ENCODE data around the gene PLXNA1.
A peak's percentile ranks its signal among the peaks of the same experiment; 100 is the strongest.

Gene PLXNA1

GRCh38 chr3:126967386-126967785, 15.5 kb upstream of the PLXNA1 start:
- DNase-seq (ENCODE audit: low read depth, low spot score), result no peak

- no peak for DNase-seq (ENCODE audit: low read depth, low spot score)
These were observed 14.2 kb upstream of the PLXNA1 start for GRCh38 chr3:126968391-126969390.

GRCh38 chr3:126969586-126969985, 13.3 kb upstream of the PLXNA1 start:
- DNase-seq (ENCODE audit: low read depth, low spot score), result no peak

GRCh38 chr3:126970101-126970500, 12.8 kb upstream of the PLXNA1 start:
- DNase-seq (ENCODE audit: low read depth, low spot score), result no peak

GRCh38 chr3:126970921-126971320, 12.0 kb upstream of the PLXNA1 start:
- DNase-seq (ENCODE audit: low read depth, low spot score), result no peak

GRCh38 chr3:126971891-126972351, 11.0 kb upstream of the PLXNA1 start:
- no peak for DNase-seq (ENCODE audit: low read depth, low spot score)

- no peak for DNase-seq (ENCODE audit: low read depth, low spot score)
These were observed 10.0 kb upstream of the PLXNA1 start for GRCh38 chr3:126972866-126973265.

- no peak for DNase-seq (ENCODE audit: low read depth, low spot score)
These were observed 9.1 kb upstream of the PLXNA1 start for GRCh38 chr3:126973814-126974213.

GRCh38 chr3:126974756-126975155, 8.2 kb upstream of the PLXNA1 start:
- no peak for DNase-seq (ENCODE audit: low read depth, low spot score)

GRCh38 chr3:126976906-126977305, 6.0 kb upstream of the PLXNA1 start:
- no peak for DNase-seq (ENCODE audit: low read depth, low spot score)

GRCh38 chr3:126977821-126978220, 5.1 kb upstream of the PLXNA1 start:
- DNase-seq (ENCODE audit: low read depth, low spot score), result no peak

GRCh38 chr3:126978291-126978690, 4.6 kb upstream of the PLXNA1 start:
- no peak for DNase-seq (ENCODE audit: low read depth, low spot score)

- DNase-seq (ENCODE audit: low read depth, low spot score), result no peak
These were observed 3.8 kb upstream of the PLXNA1 start for GRCh38 chr3:126979046-126979628.

GRCh38 chr3:126980266-126980811, 2.6 kb upstream of the PLXNA1 start:
- no peak for DNase-seq (ENCODE audit: low read depth, low spot score)

- DNase-seq (ENCODE audit: low read depth, low spot score), result peak; percentile 11
These were observed 817 bp upstream of the PLXNA1 start for GRCh38 chr3:126982126-126982470.

GRCh38 chr3:126983276-126983652, 349 bp downstream of the PLXNA1 start:
- no peak for DNase-seq (ENCODE audit: low read depth, low spot score)

GRCh38 chr3:126983653-126984390, 907 bp downstream of the PLXNA1 start:
- no peak for DNase-seq (ENCODE audit: low read depth, low spot score)

GRCh38 chr3:126984391-126985131, 1.6 kb downstream of the PLXNA1 start:
- DNase-seq (ENCODE audit: low read depth, low spot score), result no peak

- DNase-seq (ENCODE audit: low read depth, low spot score), result no peak
These were observed 2.4 kb downstream of the PLXNA1 start for GRCh38 chr3:126985132-126985985.

GRCh38 chr3:126986001-126986400, 3.1 kb downstream of the PLXNA1 start:
- DNase-seq (ENCODE audit: low read depth, low spot score), result no peak

Measured in activated CD4-positive, CD25-positive, alpha-beta regulatory T cell treated with anti-CD3 and anti-CD28 coated beads, Interleukin-2, amount 50 U/mL, for 16 hours (primary cell).